ENCODE results near the gene GINS1.

DNA sequence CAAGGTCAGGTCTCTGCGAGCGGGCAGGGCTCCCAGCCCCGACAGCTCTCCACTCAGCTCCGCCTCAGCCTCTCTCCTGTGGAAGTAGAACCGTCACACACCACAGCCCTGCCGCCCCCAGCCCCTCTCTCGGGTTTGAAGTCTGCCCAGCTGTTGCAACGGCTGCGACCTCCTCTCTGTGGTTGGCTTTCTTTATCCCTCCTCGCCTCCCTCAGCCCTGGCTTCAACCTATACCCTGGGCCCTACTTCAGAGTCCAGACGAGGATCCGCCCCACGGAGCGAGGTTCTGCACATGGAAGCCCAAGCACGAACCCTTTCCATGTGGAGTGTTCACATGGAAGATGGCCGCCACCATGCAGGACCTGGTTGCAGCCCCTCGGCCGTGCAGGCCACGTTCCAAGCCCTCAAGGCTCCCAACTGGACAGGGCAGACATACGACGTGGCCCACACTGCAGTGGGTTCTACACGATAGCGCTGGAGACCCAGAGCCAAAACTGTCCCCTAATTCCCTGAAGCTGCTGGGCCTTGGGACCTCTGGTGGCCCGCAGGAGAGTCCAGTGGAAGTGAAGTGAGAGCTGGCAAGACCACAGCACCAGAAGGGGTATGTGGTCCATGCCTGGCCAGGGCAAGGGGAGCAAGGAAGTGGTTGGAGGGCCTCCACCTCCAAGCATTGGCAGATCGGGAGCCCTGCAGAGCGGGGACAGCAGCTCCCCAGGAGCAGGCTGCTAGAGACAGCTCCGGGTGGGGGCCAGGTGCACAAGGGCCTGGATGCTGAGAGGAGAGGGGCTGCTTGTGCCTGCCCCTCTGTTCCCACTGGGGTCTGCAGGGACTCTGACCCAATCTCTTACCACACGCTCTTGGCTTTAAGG is 69.8 kb downstream of the GINS1 start:
- TF ChIP-seq, protein P1, sequence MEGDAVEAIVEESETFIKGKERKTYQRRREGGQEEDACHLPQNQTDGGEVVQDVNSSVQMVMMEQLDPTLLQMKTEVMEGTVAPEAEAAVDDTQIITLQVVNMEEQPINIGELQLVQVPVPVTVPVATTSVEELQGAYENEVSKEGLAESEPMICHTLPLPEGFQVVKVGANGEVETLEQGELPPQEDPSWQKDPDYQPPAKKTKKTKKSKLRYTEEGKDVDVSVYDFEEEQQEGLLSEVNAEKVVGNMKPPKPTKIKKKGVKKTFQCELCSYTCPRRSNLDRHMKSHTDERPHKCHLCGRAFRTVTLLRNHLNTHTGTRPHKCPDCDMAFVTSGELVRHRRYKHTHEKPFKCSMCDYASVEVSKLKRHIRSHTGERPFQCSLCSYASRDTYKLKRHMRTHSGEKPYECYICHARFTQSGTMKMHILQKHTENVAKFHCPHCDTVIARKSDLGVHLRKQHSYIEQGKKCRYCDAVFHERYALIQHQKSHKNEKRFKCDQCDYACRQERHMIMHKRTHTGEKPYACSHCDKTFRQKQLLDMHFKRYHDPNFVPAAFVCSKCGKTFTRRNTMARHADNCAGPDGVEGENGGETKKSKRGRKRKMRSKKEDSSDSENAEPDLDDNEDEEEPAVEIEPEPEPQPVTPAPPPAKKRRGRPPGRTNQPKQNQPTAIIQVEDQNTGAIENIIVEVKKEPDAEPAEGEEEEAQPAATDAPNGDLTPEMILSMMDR (conservative IDR thresholded peaks at IDR 0.05; ENCODE audit: low read length): no peak
- no peak for TF ChIP-seq EZH2phosphoT487 (IDR thresholded peaks at IDR 0.05; ENCODE audit: borderline replicate concordance, low read depth, low read length)

All from OCI-LY7 (cell line).